A549 treated with AZD9567 at 1 μM for 4 hours (cell line): ENCODE measurements around the gene ADCY9. TPM values are rescaled to one million over a fixed set of nuclear protein-coding genes. Genes with fewer than 3 reads are reported as not detected.

ENCODE experiments used
- total RNA-seq: library from RNA; stranded (reverse); fragments of 200-300 nt; extraction: Qiagen RNA extraction; gene quantifications from 5 replicates; pipeline ENCODE4 v1.2.3, GENCODE V29; 2022; ENCODE audit not compliant: insufficient read depth

Gene ADCY9
- total RNA-seq: 6.3 to 7.3 TPM (median 6.6 TPM) in 5 replicates

GRCh38 chr16:4116325-4117249, at the start of gene ADCY9:
Gene ADCY9 (minus strand): TSS chr16:4116442. CDS start chr16:4115442, 1,000 bp downstream.

Other genes starting within 250 kb of the ADCY9 start
- gene CREBBP, start 235.7 kb downstream of the ADCY9 start, total RNA-seq: 11.9 to 16.4 TPM (median 15.9 TPM) in 5 replicates
- 0.02 to 0.05 TPM (median 0.03 TPM) in 4 of 5 replicates, not detected in the other for gene SRL, start 125.6 kb upstream of the ADCY9 start, total RNA-seq
- 8.4 to 19.9 TPM (median 16.0 TPM) in 5 replicates for gene TFAP4, start 156.6 kb upstream of the ADCY9 start, total RNA-seq
- 20.1 to 28.6 TPM (median 27.1 TPM) in 5 replicates for gene GLIS2, start 199.6 kb upstream of the ADCY9 start, total RNA-seq
- 52.8 to 79.5 TPM (median 78.6 TPM) in 5 replicates for gene PAM16, start 234.9 kb upstream of the ADCY9 start, total RNA-seq